Panc1 (cell line): ENCODE measurements around the gene FIP1L1.

Experiments used
- CTCF ChIP-seq: fragments of 450-650 bp; IDR thresholded peaks from 2 replicates; pipeline ENCODE4 v1.5.1; 2017; ENCODE audit warnings: mild to moderate bottlenecking
- POLR2AphosphoS5 ChIP-seq: IDR thresholded peaks from 2 replicates; pipeline ENCODE4 v1.6.1; 2012; ENCODE audit warnings: mild to moderate bottlenecking, low read depth, low read length, moderate library complexity
- SIN3A ChIP-seq: IDR thresholded peaks from 2 replicates; pipeline ENCODE4 v1.6.1; 2012; ENCODE audit warnings: low read depth, mild to moderate bottlenecking, low read length, moderate library complexity, borderline replicate concordance; ENCODE audit not compliant: insufficient read depth
- TCF7L2 ChIP-seq: IDR thresholded peaks from 2 replicates; pipeline ENCODE4 v1.6.1; 2011; ENCODE audit warnings: mild to moderate bottlenecking, low read depth, low read length, inconsistent platforms
- TF ChIP-seq, protein P1 (sequence below), 2 experiments: IDR thresholded peaks; 2 replicates each; pipeline ENCODE4 v1.6.1; 2011 to 2012; ENCODE audit warnings: low read depth in 2 of 2, control low read depth in 1 of 2, low read length in 1 of 2, mild to moderate bottlenecking in 1 of 2, moderate library complexity in 1 of 2; ENCODE audit not compliant: insufficient read depth in 1 of 2

DNA sequence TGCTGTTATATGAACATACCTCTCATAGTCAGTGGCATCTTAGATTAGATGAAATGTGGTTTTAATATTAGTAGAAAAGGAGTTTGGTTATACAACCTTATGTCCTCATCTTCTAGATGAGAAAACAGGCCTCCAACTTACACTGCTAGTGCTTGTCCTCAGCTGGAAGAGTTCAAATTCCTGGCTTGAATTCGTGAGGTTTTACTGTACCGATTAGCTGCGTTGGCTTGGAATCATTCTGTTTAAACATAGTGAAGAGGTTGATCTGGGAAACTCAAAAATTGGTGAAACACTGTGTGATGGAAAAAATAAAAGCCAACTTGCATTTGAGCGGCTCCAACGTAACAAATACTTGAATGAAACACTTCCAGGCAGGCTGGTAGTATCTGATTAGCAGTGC, 132.9 kb downstream of the FIP1L1 start:
- TF ChIP-seq CTCF, result no peak
- TF ChIP-seq, protein P1, sequence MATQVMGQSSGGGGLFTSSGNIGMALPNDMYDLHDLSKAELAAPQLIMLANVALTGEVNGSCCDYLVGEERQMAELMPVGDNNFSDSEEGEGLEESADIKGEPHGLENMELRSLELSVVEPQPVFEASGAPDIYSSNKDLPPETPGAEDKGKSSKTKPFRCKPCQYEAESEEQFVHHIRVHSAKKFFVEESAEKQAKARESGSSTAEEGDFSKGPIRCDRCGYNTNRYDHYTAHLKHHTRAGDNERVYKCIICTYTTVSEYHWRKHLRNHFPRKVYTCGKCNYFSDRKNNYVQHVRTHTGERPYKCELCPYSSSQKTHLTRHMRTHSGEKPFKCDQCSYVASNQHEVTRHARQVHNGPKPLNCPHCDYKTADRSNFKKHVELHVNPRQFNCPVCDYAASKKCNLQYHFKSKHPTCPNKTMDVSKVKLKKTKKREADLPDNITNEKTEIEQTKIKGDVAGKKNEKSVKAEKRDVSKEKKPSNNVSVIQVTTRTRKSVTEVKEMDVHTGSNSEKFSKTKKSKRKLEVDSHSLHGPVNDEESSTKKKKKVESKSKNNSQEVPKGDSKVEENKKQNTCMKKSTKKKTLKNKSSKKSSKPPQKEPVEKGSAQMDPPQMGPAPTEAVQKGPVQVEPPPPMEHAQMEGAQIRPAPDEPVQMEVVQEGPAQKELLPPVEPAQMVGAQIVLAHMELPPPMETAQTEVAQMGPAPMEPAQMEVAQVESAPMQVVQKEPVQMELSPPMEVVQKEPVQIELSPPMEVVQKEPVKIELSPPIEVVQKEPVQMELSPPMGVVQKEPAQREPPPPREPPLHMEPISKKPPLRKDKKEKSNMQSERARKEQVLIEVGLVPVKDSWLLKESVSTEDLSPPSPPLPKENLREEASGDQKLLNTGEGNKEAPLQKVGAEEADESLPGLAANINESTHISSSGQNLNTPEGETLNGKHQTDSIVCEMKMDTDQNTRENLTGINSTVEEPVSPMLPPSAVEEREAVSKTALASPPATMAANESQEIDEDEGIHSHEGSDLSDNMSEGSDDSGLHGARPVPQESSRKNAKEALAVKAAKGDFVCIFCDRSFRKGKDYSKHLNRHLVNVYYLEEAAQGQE (IDR thresholded peaks at IDR 0.05; ENCODE audit: insufficient read depth in 1 of 2, low read depth in 2 of 2, low read length in 1 of 2), result no peak
- no peak for TF ChIP-seq POLR2AphosphoS5
- TF ChIP-seq TCF7L2, result no peak
- no peak for TF ChIP-seq SIN3A
